ENCODE results near the gene CUX1. TPM values are rescaled to one million over a fixed set of nuclear protein-coding genes. Genes with fewer than 3 reads are reported as not detected.

The CUX1 gene
- total RNA-seq, 1 donor from 2014 or later = 40.5 TPM

- H3K4me3 ChIP-seq (ENCODE audit: low read depth, low read length) = no peak overlapping the region
- no peak for DNase-seq (ENCODE audit: low read depth)
- no peaks in the 10 kb centered on the region for H3K27me3 ChIP-seq (ENCODE audit: control insufficient read depth, insufficient read depth, low read length)
- no peak for TF ChIP-seq CTCF (IDR thresholded peaks at IDR 0.05; ENCODE audit: insufficient read depth, low read length, severe bottlenecking)
- FAIRE-seq = no peak
- peaks cover 5% of the 10 kb centered on the region for H3K36me3 ChIP-seq (ENCODE audit: control insufficient read depth, insufficient read depth, low read length)
Measured at GRCh38 chr7:102119925-102120324, 302.5 kb downstream of the CUX1 start.

- peaks cover 4% of the 10 kb centered on the region for H3K36me3 ChIP-seq (ENCODE audit: control insufficient read depth, insufficient read depth, low read length)
- H3K27me3 ChIP-seq (ENCODE audit: control insufficient read depth, insufficient read depth, low read length) = no peaks in the 10 kb centered on the region
- DNase-seq (ENCODE audit: low read depth) (no peak), FAIRE-seq (no peak)
- no peak overlapping the region for H3K4me3 ChIP-seq (ENCODE audit: low read depth, low read length)
- TF ChIP-seq CTCF (IDR thresholded peaks at IDR 0.05; ENCODE audit: insufficient read depth, low read length, severe bottlenecking) = no peak
Measured at GRCh38 chr7:102120666-102121195, 303.3 kb downstream of the CUX1 start.

GRCh38 chr7:102122026-102122425 lies 304.6 kb downstream of the CUX1 start:
- DNase-seq (ENCODE audit: low read depth) (peak; percentile 40), FAIRE-seq (no peak)
- Histone ChIP-seq H3K27me3 (ENCODE audit: control insufficient read depth, insufficient read depth, low read length) (no peaks in the 10 kb centered on the region), H3K36me3 (ENCODE audit: control insufficient read depth, insufficient read depth, low read length) (peaks cover 2% of the 10 kb centered on the region), H3K4me3 (ENCODE audit: low read depth, low read length) (no peak overlapping the region)
- no peak for TF ChIP-seq CTCF (IDR thresholded peaks at IDR 0.05; ENCODE audit: insufficient read depth, low read length, severe bottlenecking)

GRCh38 chr7:102125127-102125596 lies 307.7 kb downstream of the CUX1 start:
- H3K4me3 ChIP-seq (ENCODE audit: low read depth, low read length) = no peak overlapping the region
- no peaks in the 10 kb centered on the region for H3K36me3 ChIP-seq (ENCODE audit: control insufficient read depth, insufficient read depth, low read length)
- DNase-seq (ENCODE audit: low read depth) (peak; percentile 84), FAIRE-seq (no peak)
- TF ChIP-seq CTCF (IDR thresholded peaks at IDR 0.05; ENCODE audit: insufficient read depth, low read length, severe bottlenecking) = peak; percentile 25
- H3K27me3 ChIP-seq (ENCODE audit: control insufficient read depth, insufficient read depth, low read length) = no peaks in the 10 kb centered on the region

- no peaks in the 10 kb centered on the region for H3K36me3 ChIP-seq (ENCODE audit: control insufficient read depth, insufficient read depth, low read length)
- DNase-seq (ENCODE audit: low read depth) (no peak), FAIRE-seq (no peak)
- TF ChIP-seq CTCF (IDR thresholded peaks at IDR 0.05; ENCODE audit: insufficient read depth, low read length, severe bottlenecking) = no peak
- no peak overlapping the region for H3K4me3 ChIP-seq (ENCODE audit: low read depth, low read length)
- H3K27me3 ChIP-seq (ENCODE audit: control insufficient read depth, insufficient read depth, low read length) = no peaks in the 10 kb centered on the region
Measured at GRCh38 chr7:102128303-102128702, 310.9 kb downstream of the CUX1 start.
